ENCODE measurements around the gene RIC3. TPM values are rescaled to one million over a fixed set of nuclear protein-coding genes. Genes with fewer than 3 reads are reported as not detected.

RIC3 gene
- total RNA-seq, 1 experiment from 2014 or later = not detected

DNA sequence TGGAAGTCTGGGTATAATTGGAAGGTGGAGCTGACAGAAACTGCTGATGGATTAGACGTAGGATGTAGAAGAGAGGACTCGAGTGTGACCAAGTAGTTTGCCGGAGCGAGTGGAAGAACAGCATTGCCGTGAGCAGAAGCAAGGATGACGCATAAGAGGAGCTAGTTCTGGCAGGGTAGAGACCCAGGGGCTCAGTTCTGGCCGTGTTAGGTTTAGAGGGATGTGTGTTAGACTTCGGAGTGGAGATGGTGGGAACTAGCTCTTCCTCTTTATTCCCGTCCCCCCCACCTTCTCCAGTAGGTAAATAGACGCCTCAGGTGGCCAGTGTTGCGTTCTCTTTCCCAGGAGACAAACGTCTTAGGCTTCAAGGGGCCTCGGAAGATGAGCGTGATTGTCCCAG, 68.7 kb downstream of the RIC3 start:
- H3K9me3 ChIP-seq (ENCODE audit: low read depth, low read length, poor library complexity, severe bottlenecking) = no peaks in the 10 kb centered on the region
- intact Hi-C loops (cut with micrococcal nuclease; ENCODE audit: unreplicated experiment) = no loop called here
- H3K4me3 ChIP-seq (ENCODE audit: low read depth, low read length, poor library complexity, severe bottlenecking) = no peak overlapping the region
- CTCF ChIA-PET = interaction anchor here (1.2 to 2.2 kb wide), 3 partner anchors 9 to 94 kb away, joined by 3 to 24 read pairs (median 20); no protein-coding TSS in a partner anchor
- H3K27ac ChIP-seq (ENCODE audit: low read depth, low read length, poor library complexity, severe bottlenecking) = no peak overlapping the region
- POLR2A ChIA-PET (ENCODE audit: low non-redundant PET) = no interaction called here
- H3K36me3 ChIP-seq (ENCODE audit: insufficient read depth, low read length, poor library complexity, severe bottlenecking) = no peaks in the 10 kb centered on the region
- BruUV-seq (replicated peaks) = no TSS peak
- no peaks in the 10 kb centered on the region for H3K4me1 ChIP-seq (ENCODE audit: insufficient read depth, low read length, poor library complexity, severe bottlenecking)
- no peak for DNase-seq (ENCODE audit: low spot score)
- no peaks in the 10 kb centered on the region for H3K27me3 ChIP-seq (replicated peaks; ENCODE audit: insufficient read depth, low read depth, low read length, poor library complexity)
- TF ChIP-seq, protein P1, sequence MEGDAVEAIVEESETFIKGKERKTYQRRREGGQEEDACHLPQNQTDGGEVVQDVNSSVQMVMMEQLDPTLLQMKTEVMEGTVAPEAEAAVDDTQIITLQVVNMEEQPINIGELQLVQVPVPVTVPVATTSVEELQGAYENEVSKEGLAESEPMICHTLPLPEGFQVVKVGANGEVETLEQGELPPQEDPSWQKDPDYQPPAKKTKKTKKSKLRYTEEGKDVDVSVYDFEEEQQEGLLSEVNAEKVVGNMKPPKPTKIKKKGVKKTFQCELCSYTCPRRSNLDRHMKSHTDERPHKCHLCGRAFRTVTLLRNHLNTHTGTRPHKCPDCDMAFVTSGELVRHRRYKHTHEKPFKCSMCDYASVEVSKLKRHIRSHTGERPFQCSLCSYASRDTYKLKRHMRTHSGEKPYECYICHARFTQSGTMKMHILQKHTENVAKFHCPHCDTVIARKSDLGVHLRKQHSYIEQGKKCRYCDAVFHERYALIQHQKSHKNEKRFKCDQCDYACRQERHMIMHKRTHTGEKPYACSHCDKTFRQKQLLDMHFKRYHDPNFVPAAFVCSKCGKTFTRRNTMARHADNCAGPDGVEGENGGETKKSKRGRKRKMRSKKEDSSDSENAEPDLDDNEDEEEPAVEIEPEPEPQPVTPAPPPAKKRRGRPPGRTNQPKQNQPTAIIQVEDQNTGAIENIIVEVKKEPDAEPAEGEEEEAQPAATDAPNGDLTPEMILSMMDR (conservative IDR thresholded peaks at IDR 0.05; ENCODE audit: low read depth, low read length) = no peak
- no peak for TF ChIP-seq EZH2 (IDR thresholded peaks at IDR 0.05; ENCODE audit: borderline replicate concordance, low read depth, low read length, poor library complexity, severe bottlenecking)

DNA sequence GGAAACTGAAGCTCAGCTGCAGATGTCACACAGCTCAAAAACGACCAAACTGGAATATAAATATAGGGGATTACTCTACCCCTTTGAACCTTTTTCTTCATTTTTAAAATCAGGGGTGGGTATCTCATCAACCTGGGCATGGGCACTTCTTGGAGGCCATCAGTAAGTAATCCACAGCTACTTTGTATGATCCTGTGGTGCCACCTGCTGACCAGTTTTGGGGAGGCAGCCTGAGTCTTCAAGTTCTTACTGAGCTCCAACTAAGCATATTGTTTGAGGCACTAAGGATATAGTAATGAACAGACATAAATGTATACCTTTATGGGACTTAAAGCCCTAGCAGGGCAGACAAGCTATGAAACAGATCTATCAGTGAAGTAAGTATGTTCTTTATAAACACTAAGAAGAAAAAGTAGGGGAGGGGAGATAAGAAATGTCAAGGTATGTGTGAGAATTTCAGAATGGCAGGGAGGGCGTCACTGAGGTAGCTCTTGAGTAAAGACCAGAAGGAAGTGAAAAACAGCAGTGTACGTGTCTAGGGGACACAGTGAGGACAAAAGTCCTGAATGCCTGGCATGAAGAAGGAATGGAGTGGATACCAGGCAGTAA, 69.4 kb downstream of the RIC3 start:
- Histone ChIP-seq H3K27ac (ENCODE audit: low read depth, low read length, poor library complexity, severe bottlenecking) (no peak overlapping the region), H3K27me3 (replicated peaks; ENCODE audit: insufficient read depth, low read depth, low read length, poor library complexity) (no peaks in the 10 kb centered on the region), H3K4me3 (ENCODE audit: low read depth, low read length, poor library complexity, severe bottlenecking) (no peak overlapping the region), H3K4me1 (ENCODE audit: insufficient read depth, low read length, poor library complexity, severe bottlenecking) (no peaks in the 10 kb centered on the region), H3K36me3 (ENCODE audit: insufficient read depth, low read length, poor library complexity, severe bottlenecking) (no peaks in the 10 kb centered on the region), H3K9me3 (ENCODE audit: low read depth, low read length, poor library complexity, severe bottlenecking) (no peaks in the 10 kb centered on the region)
- no peak for TF ChIP-seq EZH2 (IDR thresholded peaks at IDR 0.05; ENCODE audit: borderline replicate concordance, low read depth, low read length, poor library complexity, severe bottlenecking)
- TF ChIP-seq, protein P1 (conservative IDR thresholded peaks at IDR 0.05; ENCODE audit: low read depth, low read length) = peak; percentile 79
- no TSS peak for BruUV-seq (replicated peaks)
- intact Hi-C loops (cut with micrococcal nuclease; ENCODE audit: unreplicated experiment) = loop anchor here (1.0 to 10.0 kb wide), 5 partner anchors 67 to 1005 kb away; no protein-coding TSS in a partner anchor
- DNase-seq (ENCODE audit: low spot score) = peak; percentile 71
- CTCF ChIA-PET = interaction anchor here (0.6 to 2.2 kb wide), 8 partner anchors 9 to 528 kb away, joined by 3 to 24 read pairs (median 4); partner anchors contain the start of gene EIF3F
- POLR2A ChIA-PET (ENCODE audit: low non-redundant PET) = no interaction called here

DNA sequence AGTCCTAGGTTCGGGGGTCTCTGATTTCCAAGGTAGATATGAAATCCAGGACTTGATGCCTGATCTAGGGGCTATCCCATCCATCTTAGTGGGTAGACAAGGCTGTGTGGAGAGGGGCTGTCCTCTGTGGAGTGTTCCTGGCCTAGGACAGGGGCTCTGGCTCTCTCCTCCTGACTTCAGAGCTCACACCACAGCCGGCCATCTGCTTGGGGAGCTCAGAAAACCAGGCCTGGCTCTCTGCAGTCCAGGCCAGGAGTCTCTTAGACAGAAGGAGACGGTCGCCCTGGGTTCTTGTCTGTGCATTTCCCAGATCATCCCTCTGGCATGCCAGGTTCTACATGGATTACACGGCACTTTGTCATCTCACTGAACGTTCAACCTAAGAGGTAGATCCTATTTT, 69.9 kb downstream of the RIC3 start:
- intact Hi-C loops (cut with micrococcal nuclease; ENCODE audit: unreplicated experiment) = loop anchor here (1.0 to 10.0 kb wide), 5 partner anchors 66 to 1004 kb away; no protein-coding TSS in a partner anchor
- Histone ChIP-seq H3K27me3 (replicated peaks; ENCODE audit: insufficient read depth, low read depth, low read length, poor library complexity) (no peaks in the 10 kb centered on the region), H3K4me3 (ENCODE audit: low read depth, low read length, poor library complexity, severe bottlenecking) (no peak overlapping the region), H3K36me3 (ENCODE audit: insufficient read depth, low read length, poor library complexity, severe bottlenecking) (no peaks in the 10 kb centered on the region), H3K4me1 (ENCODE audit: insufficient read depth, low read length, poor library complexity, severe bottlenecking) (no peaks in the 10 kb centered on the region), H3K9me3 (ENCODE audit: low read depth, low read length, poor library complexity, severe bottlenecking) (no peaks in the 10 kb centered on the region), H3K27ac (ENCODE audit: low read depth, low read length, poor library complexity, severe bottlenecking) (no peak overlapping the region)
- no peak for DNase-seq (ENCODE audit: low spot score)
- TF ChIP-seq EZH2 (IDR thresholded peaks at IDR 0.05; ENCODE audit: borderline replicate concordance, low read depth, low read length, poor library complexity, severe bottlenecking) = no peak
- TF ChIP-seq, protein P1 (conservative IDR thresholded peaks at IDR 0.05; ENCODE audit: low read depth, low read length) = no peak
- BruUV-seq (replicated peaks) = no TSS peak
- POLR2A ChIA-PET (ENCODE audit: low non-redundant PET) = no interaction called here
- CTCF ChIA-PET = interaction anchor here (1.0 to 2.2 kb wide), 5 partner anchors 10 to 527 kb away, joined by 4 to 24 read pairs (median 5); no protein-coding TSS in a partner anchor
